Left renal pelvis (tissue), 4 donors: ENCODE results near the gene TTC9B. TPM values are rescaled to one million over a fixed set of nuclear protein-coding genes. Genes with fewer than 3 reads are reported as not detected.

Experiments
- DNase-seq, 4 donors: peaks; one replicate each; pipeline ENCODE4 v3.0.0-alpha.2; 2013; ENCODE audit warnings: low read depth in 4 of 4, low spot score in 3 of 4
- polyA plus RNA-seq, 4 donors: library from polyadenylated mRNA; unstranded; fragments of 120-200 nt; gene quantifications; one replicate each; pipeline ENCODE4 v1.2.1, GENCODE V29; 2013; ENCODE audit not compliant: insufficient read length in 4 of 4

TTC9B gene
- polyA plus RNA-seq, 4 donors, result 0.05 to 0.20 (median 0.09) TPM; not detected in 1

- no peak for DNase-seq
Measured at GRCh38 chr19:40216777-40217026, 1.5 kb downstream of the TTC9B start.

- no peak for DNase-seq
Measured at GRCh38 chr19:40216013-40216776, 2.0 kb downstream of the TTC9B start.

GRCh38 chr19:40214936-40215335, 3.2 kb downstream of the TTC9B start:
- DNase-seq, result no peak

- no peak for DNase-seq
Measured at GRCh38 chr19:40213882-40214570, 4.2 kb downstream of the TTC9B start.

- DNase-seq, result no peak
Measured at GRCh38 chr19:40213251-40213829, 4.8 kb downstream of the TTC9B start.

GRCh38 chr19:40210889-40211288, 7.3 kb downstream of the TTC9B start:
- DNase-seq, result no peak

GRCh38 chr19:40208602-40209001, 9.6 kb downstream of the TTC9B start:
- DNase-seq, result no peak

GRCh38 chr19:40205760-40206159, 12.4 kb downstream of the TTC9B start:
- no peak for DNase-seq

GRCh38 chr19:40204381-40204780, 13.8 kb downstream of the TTC9B start:
- DNase-seq, result no peak

- DNase-seq, result no peak
Measured at GRCh38 chr19:40200341-40201099, 17.7 kb downstream of the TTC9B start.

- no peak for DNase-seq
Measured at GRCh38 chr19:40198272-40198990, 19.8 kb downstream of the TTC9B start.

GRCh38 chr19:40193587-40193849, 24.7 kb downstream of the TTC9B start:
- no peak for DNase-seq

- DNase-seq, result no peak
Measured at GRCh38 chr19:40192758-40193586, 25.2 kb downstream of the TTC9B start.

- DNase-seq, result no peak
Measured at GRCh38 chr19:40191836-40192646, 26.1 kb downstream of the TTC9B start.

GRCh38 chr19:40190891-40191835, 27.0 kb downstream of the TTC9B start, which contains the start of gene MAP3K10:
Gene MAP3K10, plus strand, starts transcription at chr19:40191426. Its CDS starts 606 bp downstream, at chr19:40192032.
- peak in 3 of 4 donors; percentile 21 to 38 (median 30) for DNase-seq

- DNase-seq, result no peak
Measured at GRCh38 chr19:40184273-40184672, 33.9 kb downstream of the TTC9B start.

GRCh38 chr19:40178756-40179155, 39.4 kb downstream of the TTC9B start:
- DNase-seq, result no peak
